Peyer's patch (tissue), 4 donors: Measurements from ENCODE around the gene USF3.

Experiments
- CTCF ChIP-seq, 6 experiments: fragments of 450-650 bp in 4 of 6; fragments of 200-600 bp in 2 of 6; sonication (generic) in 1 of 6; IDR thresholded peaks; one replicate each; pipeline ENCODE4 v1.5.1; 2017 to 2019; ENCODE audit warnings: antibody characterized with exemption in 6 of 6, mild to moderate bottlenecking in 3 of 6, moderate library complexity in 1 of 6
- POLR2A ChIP-seq, 2 donors: fragments of 450-650 bp; IDR thresholded peaks; one replicate each; pipeline ENCODE4 v1.5.1; 2017; ENCODE audit warnings: antibody characterized with exemption in 2 of 2, mild to moderate bottlenecking in 2 of 2, moderate library complexity in 2 of 2

- no peak for TF ChIP-seq CTCF (IDR thresholded peaks at IDR 0.05)
- no peak for TF ChIP-seq POLR2A (IDR thresholded peaks at IDR 0.05)
Measured at GRCh38 chr3:113684271-113684819, 12.1 kb downstream of the USF3 start.
